ENCODE measurements around the gene TEKT3.

TEKT3 gene

DNA sequence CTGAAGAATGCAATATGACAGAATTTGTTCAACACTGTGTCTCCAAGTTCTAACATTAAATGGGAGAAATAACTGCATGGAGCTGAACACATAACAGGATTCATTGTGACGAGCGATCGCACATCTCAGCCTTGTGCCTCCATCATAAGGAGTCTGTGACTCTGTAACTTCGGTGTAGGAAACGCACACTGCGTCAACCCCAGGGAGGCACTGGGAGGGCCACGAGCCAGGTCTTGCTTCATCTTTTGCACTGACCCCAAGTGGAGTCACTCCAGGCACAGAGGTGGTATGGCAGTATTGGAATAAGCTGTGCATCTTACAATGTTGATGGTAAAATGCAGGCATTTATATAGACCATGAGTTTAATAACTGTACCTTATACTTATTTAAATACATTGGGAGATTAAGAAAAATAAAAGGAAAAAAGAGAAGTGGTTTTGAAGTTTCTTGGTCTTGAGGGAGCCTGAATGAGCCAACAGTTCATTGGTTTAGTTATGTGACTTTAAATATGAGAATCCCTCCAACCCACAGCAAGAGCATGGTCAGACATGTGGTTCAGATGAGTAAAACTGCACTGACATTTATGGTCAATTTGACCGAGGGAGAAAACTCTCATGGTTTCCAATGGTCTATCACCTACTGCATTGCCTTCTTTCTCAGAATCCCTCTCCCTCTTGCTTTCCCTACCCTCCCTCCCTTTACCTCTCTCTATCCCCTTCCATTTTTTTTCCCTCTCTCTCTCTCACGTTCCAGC, 70.6 kb downstream of the TEKT3 start:
- H2BK5ac ChIP-seq (ENCODE audit: low read depth, low read length, poor library complexity), result no peak overlapping the region
- H3K4me2 ChIP-seq (ENCODE audit: low read length), result no peak overlapping the region
- no peak overlapping the region for H2AK5ac ChIP-seq (ENCODE audit: low read length)
- H3K79me1 ChIP-seq (ENCODE audit: low read length), result peaks cover 3% of the 10 kb centered on the region
- no peak overlapping the region for H3K4me3 ChIP-seq (ENCODE audit: low read depth, low read length)
- no peaks in the 10 kb centered on the region for H3K79me2 ChIP-seq (ENCODE audit: control insufficient read depth, insufficient read depth, low read length, poor library complexity)
- H3K4ac ChIP-seq (ENCODE audit: low read depth, low read length), result no peak overlapping the region
- no peak overlapping the region for H4K12ac ChIP-seq (ENCODE audit: low read depth, low read length)
- H3K27me3 ChIP-seq (ENCODE audit: insufficient read depth, low read length), result no peaks in the 10 kb centered on the region
- no peak overlapping the region for H3K9ac ChIP-seq (ENCODE audit: low read length)
- no peak overlapping the region for H2BK12ac ChIP-seq (ENCODE audit: low read length)
- WGBS (ENCODE audit: extremely low coverage, insufficient coverage, insufficient read length), result 92% methylated on average over 1 of the region's 9 CpGs
- no peaks in the 10 kb centered on the region for H3K9me3 ChIP-seq (ENCODE audit: insufficient read depth, low read depth, low read length)
- no peak overlapping the region for H3K14ac ChIP-seq (ENCODE audit: low read length)
- DNase-seq, result no peak
- no peak overlapping the region for H2BK120ac ChIP-seq (ENCODE audit: insufficient read depth, low read length, poor library complexity)
- no peak overlapping the region for H2AFZ ChIP-seq (ENCODE audit: insufficient read depth, low read length, poor library complexity)
- H3K4me1 ChIP-seq (ENCODE audit: control insufficient read depth in 1 of 2, insufficient read depth in 2 of 2, low read length in 2 of 2), result peaks cover 4 to 8% of the 10 kb centered on the region in 2 experiments
- H3K18ac ChIP-seq (ENCODE audit: low read length), result no peak overlapping the region
- H4K8ac ChIP-seq (ENCODE audit: low read depth, low read length), result no peak overlapping the region
- H3K36me3 ChIP-seq (ENCODE audit: control insufficient read depth in 1 of 2, insufficient read depth in 2 of 2, low read length in 2 of 2), result no peaks in the 10 kb centered on the region
- H4K91ac ChIP-seq (ENCODE audit: low read depth, low read length), result no peak overlapping the region
- H3K27ac ChIP-seq (ENCODE audit: low read depth, low read length), result no peak overlapping the region
- no peak overlapping the region for H3K23ac ChIP-seq (ENCODE audit: low read length)

DNA sequence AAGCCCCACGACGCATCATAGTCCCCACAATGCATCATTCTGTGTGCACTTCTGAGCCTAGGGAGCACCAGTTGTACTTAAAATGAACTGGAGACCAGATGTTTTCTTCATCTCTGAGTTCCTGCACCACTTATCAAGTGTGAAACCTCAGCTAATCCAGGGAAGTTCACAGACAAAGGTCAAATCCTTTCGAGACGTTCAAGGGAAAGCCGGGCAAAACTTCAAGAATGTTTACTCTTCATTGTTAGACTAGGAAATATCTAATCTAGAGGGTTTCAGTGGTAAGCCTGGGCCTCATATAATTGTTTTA, 71.7 kb downstream of the TEKT3 start:
- no peaks in the 10 kb centered on the region for H3K79me2 ChIP-seq (ENCODE audit: control insufficient read depth, insufficient read depth, low read length, poor library complexity)
- H4K8ac ChIP-seq (ENCODE audit: low read depth, low read length), result no peak overlapping the region
- no peak overlapping the region for H3K4me3 ChIP-seq (ENCODE audit: low read depth, low read length)
- H3K79me1 ChIP-seq (ENCODE audit: low read length), result peaks cover 3% of the 10 kb centered on the region
- H3K4me2 ChIP-seq (ENCODE audit: low read length), result no peak overlapping the region
- H3K27ac ChIP-seq (ENCODE audit: low read depth, low read length), result no peak overlapping the region
- no peak for DNase-seq
- H3K18ac ChIP-seq (ENCODE audit: low read length), result no peak overlapping the region
- no peaks in the 10 kb centered on the region for H3K27me3 ChIP-seq (ENCODE audit: insufficient read depth, low read length)
- H2AK5ac ChIP-seq (ENCODE audit: low read length), result no peak overlapping the region
- no peaks in the 10 kb centered on the region for H3K9me3 ChIP-seq (ENCODE audit: insufficient read depth, low read depth, low read length)
- H3K4me1 ChIP-seq (ENCODE audit: control insufficient read depth in 1 of 2, insufficient read depth in 2 of 2, low read length in 2 of 2), result peaks cover 4 to 8% of the 10 kb centered on the region in 2 experiments
- no peak overlapping the region for H4K12ac ChIP-seq (ENCODE audit: low read depth, low read length)
- H3K23ac ChIP-seq (ENCODE audit: low read length), result no peak overlapping the region
- no peak overlapping the region for H3K4ac ChIP-seq (ENCODE audit: low read depth, low read length)
- no peak overlapping the region for H2BK120ac ChIP-seq (ENCODE audit: insufficient read depth, low read length, poor library complexity)
- no CpG with 5 or more reads among the region's 5 CpGs for WGBS (ENCODE audit: extremely low coverage, insufficient coverage, insufficient read length)
- H3K9ac ChIP-seq (ENCODE audit: low read length), result no peak overlapping the region
- no peak overlapping the region for H3K14ac ChIP-seq (ENCODE audit: low read length)
- H4K91ac ChIP-seq (ENCODE audit: low read depth, low read length), result no peak overlapping the region
- H2AFZ ChIP-seq (ENCODE audit: insufficient read depth, low read length, poor library complexity), result no peak overlapping the region
- H2BK12ac ChIP-seq (ENCODE audit: low read length), result no peak overlapping the region
- no peaks in the 10 kb centered on the region for H3K36me3 ChIP-seq (ENCODE audit: control insufficient read depth in 1 of 2, insufficient read depth in 2 of 2, low read length in 2 of 2)
- H2BK5ac ChIP-seq (ENCODE audit: low read depth, low read length, poor library complexity), result no peak overlapping the region

- H3K9me3 ChIP-seq (ENCODE audit: insufficient read depth, low read depth, low read length), result no peaks in the 10 kb centered on the region
- no peak overlapping the region for H3K4ac ChIP-seq (ENCODE audit: low read depth, low read length)
- H2AK5ac ChIP-seq (ENCODE audit: low read length), result no peak overlapping the region
- H4K8ac ChIP-seq (ENCODE audit: low read depth, low read length), result no peak overlapping the region
- no peak overlapping the region for H2BK12ac ChIP-seq (ENCODE audit: low read length)
- no peak overlapping the region for H3K14ac ChIP-seq (ENCODE audit: low read length)
- H3K79me2 ChIP-seq (ENCODE audit: control insufficient read depth, insufficient read depth, low read length, poor library complexity), result no peaks in the 10 kb centered on the region
- H2BK120ac ChIP-seq (ENCODE audit: insufficient read depth, low read length, poor library complexity), result no peak overlapping the region
- no peak overlapping the region for H4K12ac ChIP-seq (ENCODE audit: low read depth, low read length)
- no peaks in the 10 kb centered on the region for H3K27me3 ChIP-seq (ENCODE audit: insufficient read depth, low read length)
- WGBS (ENCODE audit: extremely low coverage, insufficient coverage, insufficient read length), result no CpG with 5 or more reads among the region's 7 CpGs
- H3K79me1 ChIP-seq (ENCODE audit: low read length), result peaks cover 3% of the 10 kb centered on the region
- no peak overlapping the region for H3K23ac ChIP-seq (ENCODE audit: low read length)
- no peak overlapping the region for H3K27ac ChIP-seq (ENCODE audit: low read depth, low read length)
- H3K4me1 ChIP-seq (ENCODE audit: control insufficient read depth in 1 of 2, insufficient read depth in 2 of 2, low read length in 2 of 2), result peaks cover 4 to 8% of the 10 kb centered on the region in 2 experiments
- H3K18ac ChIP-seq (ENCODE audit: low read length), result no peak overlapping the region
- H3K4me3 ChIP-seq (ENCODE audit: low read depth, low read length), result no peak overlapping the region
- H2AFZ ChIP-seq (ENCODE audit: insufficient read depth, low read length, poor library complexity), result no peak overlapping the region
- no peak overlapping the region for H2BK5ac ChIP-seq (ENCODE audit: low read depth, low read length, poor library complexity)
- H3K9ac ChIP-seq (ENCODE audit: low read length), result no peak overlapping the region
- no peak overlapping the region for H3K4me2 ChIP-seq (ENCODE audit: low read length)
- no peaks in the 10 kb centered on the region for H3K36me3 ChIP-seq (ENCODE audit: control insufficient read depth in 1 of 2, insufficient read depth in 2 of 2, low read length in 2 of 2)
- DNase-seq, result no peak
- H4K91ac ChIP-seq (ENCODE audit: low read depth, low read length), result no peak overlapping the region
These were observed 72.2 kb downstream of the TEKT3 start for GRCh38 chr17:15269087-15269779.

DNA sequence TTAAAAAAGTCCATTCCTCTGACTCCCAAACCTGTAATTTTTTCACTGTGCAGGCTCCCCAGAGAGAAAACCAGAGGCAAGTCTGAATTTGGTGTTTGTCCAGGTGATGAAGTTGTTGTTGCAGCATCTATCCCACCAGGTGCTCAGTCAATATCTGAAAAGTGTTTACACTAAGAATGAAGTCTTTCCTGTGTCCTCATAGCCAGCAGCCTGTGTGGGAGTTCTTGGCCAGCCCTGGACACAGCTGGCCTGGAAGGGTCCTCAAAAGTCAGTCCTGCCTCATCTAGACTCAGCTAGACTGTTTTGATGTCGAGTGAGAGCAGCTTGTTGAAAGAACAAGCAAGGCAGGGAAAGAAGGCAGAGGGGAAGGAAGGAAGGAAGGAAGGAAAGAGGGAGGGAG, 72.9 kb downstream of the TEKT3 start:
- WGBS (ENCODE audit: extremely low coverage, insufficient coverage, insufficient read length), result no CpG with 5 or more reads among the region's 1 CpG
- Histone ChIP-seq H3K27ac (ENCODE audit: low read depth, low read length) (no peak overlapping the region), H3K4me1 (ENCODE audit: control insufficient read depth in 1 of 2, insufficient read depth in 2 of 2, low read length in 2 of 2) (peaks cover 2 to 5% of the 10 kb centered on the region in 2 experiments), H2BK120ac (ENCODE audit: insufficient read depth, low read length, poor library complexity) (no peak overlapping the region), H4K91ac (ENCODE audit: low read depth, low read length) (no peak overlapping the region), H3K9me3 (ENCODE audit: insufficient read depth, low read depth, low read length) (no peaks in the 10 kb centered on the region), H3K23ac (ENCODE audit: low read length) (no peak overlapping the region), H2BK5ac (ENCODE audit: low read depth, low read length, poor library complexity) (no peak overlapping the region), H2BK12ac (ENCODE audit: low read length) (no peak overlapping the region), H3K4me2 (ENCODE audit: low read length) (no peak overlapping the region), H3K18ac (ENCODE audit: low read length) (no peak overlapping the region), H3K79me1 (ENCODE audit: low read length) (peaks cover 2% of the 10 kb centered on the region), H4K8ac (ENCODE audit: low read depth, low read length) (no peak overlapping the region), H3K36me3 (ENCODE audit: control insufficient read depth in 1 of 2, insufficient read depth in 2 of 2, low read length in 2 of 2) (no peaks in the 10 kb centered on the region), H3K4ac (ENCODE audit: low read depth, low read length) (no peak overlapping the region), H4K12ac (ENCODE audit: low read depth, low read length) (no peak overlapping the region), H3K9ac (ENCODE audit: low read length) (no peak overlapping the region), H3K79me2 (ENCODE audit: control insufficient read depth, insufficient read depth, low read length, poor library complexity) (no peaks in the 10 kb centered on the region), H3K27me3 (ENCODE audit: insufficient read depth, low read length) (no peaks in the 10 kb centered on the region), H3K4me3 (ENCODE audit: low read depth, low read length) (no peak overlapping the region), H2AK5ac (ENCODE audit: low read length) (no peak overlapping the region), H2AFZ (ENCODE audit: insufficient read depth, low read length, poor library complexity) (no peak overlapping the region), H3K14ac (ENCODE audit: low read length) (no peak overlapping the region)
- no peak for DNase-seq

All from trophoblast cell (in vitro differentiated cells and primary cell).